ENCODE data around the gene ODF2L. TPM values are rescaled to one million over a fixed set of nuclear protein-coding genes. Genes with fewer than 3 reads are reported as not detected.

The ODF2L gene
- total and polyA plus RNA-seq, 4 donors, result 3.0 to 6.5 (median 5.2) TPM

DNA sequence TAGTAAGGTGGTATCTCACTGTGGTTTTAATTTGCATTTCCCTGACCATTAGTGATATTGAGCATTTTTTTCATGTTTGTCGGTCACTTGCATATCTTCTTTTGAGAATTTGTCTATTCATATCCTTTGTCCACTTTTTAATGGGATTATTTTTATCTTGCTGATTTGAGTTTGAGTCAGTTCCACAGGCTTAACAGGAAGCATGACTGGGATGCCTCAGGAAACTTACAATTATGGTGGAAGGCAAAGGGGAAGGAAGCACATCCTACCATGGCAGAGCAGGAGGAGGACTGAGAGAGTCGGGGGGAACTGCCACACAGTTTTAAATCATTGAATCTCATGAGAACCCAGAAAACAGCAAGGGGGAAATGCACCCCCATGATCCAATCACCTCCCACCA lies 51.1 kb downstream of the ODF2L start:
- no peaks in the 10 kb centered on the region for H3K9me3 ChIP-seq (ENCODE audit: control insufficient read depth in 4 of 4, low read length in 3 of 4)
- WGBS, result 92% methylated on average over 2 of the region's 2 CpGs
- H3K4me1 ChIP-seq (ENCODE audit: control insufficient read depth in 4 of 4, insufficient read depth in 4 of 4, low read length in 3 of 4), result no peaks in the 10 kb centered on the region
- DNase-seq (ENCODE audit: low spot score), result no peak
- H3K4me3 ChIP-seq (ENCODE audit: low read depth in 1 of 3, low read length in 3 of 3), result no peak overlapping the region
- H3K27ac ChIP-seq (ENCODE audit: low read depth in 1 of 2, low read length in 2 of 2), result no peak overlapping the region
- H3K36me3 ChIP-seq (ENCODE audit: control insufficient read depth in 4 of 4, insufficient read depth in 3 of 4, low read depth in 1 of 4, low read length in 3 of 4), result no peaks in the 10 kb centered on the region
- TF ChIP-seq, protein P1, sequence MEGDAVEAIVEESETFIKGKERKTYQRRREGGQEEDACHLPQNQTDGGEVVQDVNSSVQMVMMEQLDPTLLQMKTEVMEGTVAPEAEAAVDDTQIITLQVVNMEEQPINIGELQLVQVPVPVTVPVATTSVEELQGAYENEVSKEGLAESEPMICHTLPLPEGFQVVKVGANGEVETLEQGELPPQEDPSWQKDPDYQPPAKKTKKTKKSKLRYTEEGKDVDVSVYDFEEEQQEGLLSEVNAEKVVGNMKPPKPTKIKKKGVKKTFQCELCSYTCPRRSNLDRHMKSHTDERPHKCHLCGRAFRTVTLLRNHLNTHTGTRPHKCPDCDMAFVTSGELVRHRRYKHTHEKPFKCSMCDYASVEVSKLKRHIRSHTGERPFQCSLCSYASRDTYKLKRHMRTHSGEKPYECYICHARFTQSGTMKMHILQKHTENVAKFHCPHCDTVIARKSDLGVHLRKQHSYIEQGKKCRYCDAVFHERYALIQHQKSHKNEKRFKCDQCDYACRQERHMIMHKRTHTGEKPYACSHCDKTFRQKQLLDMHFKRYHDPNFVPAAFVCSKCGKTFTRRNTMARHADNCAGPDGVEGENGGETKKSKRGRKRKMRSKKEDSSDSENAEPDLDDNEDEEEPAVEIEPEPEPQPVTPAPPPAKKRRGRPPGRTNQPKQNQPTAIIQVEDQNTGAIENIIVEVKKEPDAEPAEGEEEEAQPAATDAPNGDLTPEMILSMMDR (IDR thresholded peaks at IDR 0.05; ENCODE audit: low read depth, low read length, missing input control), result no peak
- no peak for TF ChIP-seq JUND (IDR thresholded peaks at IDR 0.05)
- no peak for TF ChIP-seq NR2F2 (IDR thresholded peaks at IDR 0.05)
- TF ChIP-seq, protein P2, sequence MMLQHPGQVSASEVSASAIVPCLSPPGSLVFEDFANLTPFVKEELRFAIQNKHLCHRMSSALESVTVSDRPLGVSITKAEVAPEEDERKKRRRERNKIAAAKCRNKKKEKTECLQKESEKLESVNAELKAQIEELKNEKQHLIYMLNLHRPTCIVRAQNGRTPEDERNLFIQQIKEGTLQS (IDR thresholded peaks at IDR 0.05), result no peak
- no peak for TF ChIP-seq RXRA (IDR thresholded peaks at IDR 0.05)
- TF ChIP-seq HNF4G (IDR thresholded peaks at IDR 0.05), result no peak
- TF ChIP-seq, protein P3, sequence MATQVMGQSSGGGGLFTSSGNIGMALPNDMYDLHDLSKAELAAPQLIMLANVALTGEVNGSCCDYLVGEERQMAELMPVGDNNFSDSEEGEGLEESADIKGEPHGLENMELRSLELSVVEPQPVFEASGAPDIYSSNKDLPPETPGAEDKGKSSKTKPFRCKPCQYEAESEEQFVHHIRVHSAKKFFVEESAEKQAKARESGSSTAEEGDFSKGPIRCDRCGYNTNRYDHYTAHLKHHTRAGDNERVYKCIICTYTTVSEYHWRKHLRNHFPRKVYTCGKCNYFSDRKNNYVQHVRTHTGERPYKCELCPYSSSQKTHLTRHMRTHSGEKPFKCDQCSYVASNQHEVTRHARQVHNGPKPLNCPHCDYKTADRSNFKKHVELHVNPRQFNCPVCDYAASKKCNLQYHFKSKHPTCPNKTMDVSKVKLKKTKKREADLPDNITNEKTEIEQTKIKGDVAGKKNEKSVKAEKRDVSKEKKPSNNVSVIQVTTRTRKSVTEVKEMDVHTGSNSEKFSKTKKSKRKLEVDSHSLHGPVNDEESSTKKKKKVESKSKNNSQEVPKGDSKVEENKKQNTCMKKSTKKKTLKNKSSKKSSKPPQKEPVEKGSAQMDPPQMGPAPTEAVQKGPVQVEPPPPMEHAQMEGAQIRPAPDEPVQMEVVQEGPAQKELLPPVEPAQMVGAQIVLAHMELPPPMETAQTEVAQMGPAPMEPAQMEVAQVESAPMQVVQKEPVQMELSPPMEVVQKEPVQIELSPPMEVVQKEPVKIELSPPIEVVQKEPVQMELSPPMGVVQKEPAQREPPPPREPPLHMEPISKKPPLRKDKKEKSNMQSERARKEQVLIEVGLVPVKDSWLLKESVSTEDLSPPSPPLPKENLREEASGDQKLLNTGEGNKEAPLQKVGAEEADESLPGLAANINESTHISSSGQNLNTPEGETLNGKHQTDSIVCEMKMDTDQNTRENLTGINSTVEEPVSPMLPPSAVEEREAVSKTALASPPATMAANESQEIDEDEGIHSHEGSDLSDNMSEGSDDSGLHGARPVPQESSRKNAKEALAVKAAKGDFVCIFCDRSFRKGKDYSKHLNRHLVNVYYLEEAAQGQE (IDR thresholded peaks at IDR 0.05), result no peak
- TF ChIP-seq RAD21 (IDR thresholded peaks at IDR 0.05), result no peak
- TF ChIP-seq EGR1 (IDR thresholded peaks at IDR 0.05; ENCODE audit: low read depth in 2 of 2), result no peak
- TF ChIP-seq YY1 (IDR thresholded peaks at IDR 0.05), result no peak
- TF ChIP-seq FOXA1 (IDR thresholded peaks at IDR 0.05), result no peak
- H3K27me3 ChIP-seq (ENCODE audit: control insufficient read depth in 4 of 4, insufficient read depth in 4 of 4, low read length in 3 of 4), result no peaks in the 10 kb centered on the region
- H3K9ac ChIP-seq (ENCODE audit: low read depth in 1 of 2, low read length in 2 of 2), result no peak overlapping the region

DNA sequence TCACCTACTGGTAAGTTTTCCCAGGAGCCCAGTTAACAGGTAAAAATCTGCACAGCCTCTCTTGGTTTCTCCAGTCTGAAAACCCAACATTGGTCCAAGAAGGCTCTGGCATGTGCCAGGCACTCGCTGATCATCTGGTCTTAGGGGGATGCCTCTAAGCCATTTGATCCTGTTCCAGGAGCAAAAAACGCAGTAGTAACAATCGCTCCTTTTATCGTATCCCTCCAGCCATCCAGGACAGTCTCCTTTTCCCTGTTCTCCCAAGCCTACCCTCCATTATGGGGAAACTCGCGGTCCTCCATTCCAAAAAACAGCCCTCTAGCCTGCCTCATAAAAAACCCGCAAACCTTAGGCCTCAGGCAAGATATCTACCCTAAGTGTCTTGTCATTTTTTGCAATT lies 56.2 kb downstream of the ODF2L start:
- Histone ChIP-seq H3K9me3 (ENCODE audit: control insufficient read depth in 4 of 4, low read length in 3 of 4) (no peaks in the 10 kb centered on the region), H3K27ac (ENCODE audit: low read depth in 1 of 2, low read length in 2 of 2) (no peak overlapping the region), H3K4me3 (ENCODE audit: low read depth in 1 of 3, low read length in 3 of 3) (no peak overlapping the region), H3K27me3 (ENCODE audit: control insufficient read depth in 4 of 4, insufficient read depth in 4 of 4, low read length in 3 of 4) (no peaks in the 10 kb centered on the region), H3K4me1 (ENCODE audit: control insufficient read depth in 4 of 4, insufficient read depth in 4 of 4, low read length in 3 of 4) (no peaks in the 10 kb centered on the region), H3K9ac (ENCODE audit: low read depth in 1 of 2, low read length in 2 of 2) (no peak overlapping the region), H3K36me3 (ENCODE audit: control insufficient read depth in 4 of 4, insufficient read depth in 3 of 4, low read depth in 1 of 4, low read length in 3 of 4) (no peaks in the 10 kb centered on the region)
- 94% methylated on average over 7 of the region's 7 CpGs for WGBS
- no peak for DNase-seq (ENCODE audit: low spot score)
- TF ChIP-seq RXRA (IDR thresholded peaks at IDR 0.05), result no peak
- TF ChIP-seq ZBTB33 (IDR thresholded peaks at IDR 0.05), result no peak
- no peak for TF ChIP-seq NR2F2 (IDR thresholded peaks at IDR 0.05)
- TF ChIP-seq HNF4A (conservative IDR thresholded peaks at IDR 0.05), result no peak
- TF ChIP-seq, protein P3 (IDR thresholded peaks at IDR 0.05), result no peak
- TF ChIP-seq JUND (IDR thresholded peaks at IDR 0.05), result no peak
- TF ChIP-seq, protein P2 (IDR thresholded peaks at IDR 0.05), result no peak
- TF ChIP-seq TAF1 (conservative IDR thresholded peaks at IDR 0.05), result no peak
- no peak for TF ChIP-seq FOXA1 (IDR thresholded peaks at IDR 0.05)
- TF ChIP-seq FOXA2 (IDR thresholded peaks at IDR 0.05), result no peak
